Glomerular visceral epithelial cell (primary cell): Measurements from ENCODE around the gene OR52E6.

ENCODE experiments used
- DNase-seq: peaks from one replicate; pipeline ENCODE4 v3.0.0-alpha.2; 2016; ENCODE audit errors: extremely low spot score

OR52E6 gene

DNA sequence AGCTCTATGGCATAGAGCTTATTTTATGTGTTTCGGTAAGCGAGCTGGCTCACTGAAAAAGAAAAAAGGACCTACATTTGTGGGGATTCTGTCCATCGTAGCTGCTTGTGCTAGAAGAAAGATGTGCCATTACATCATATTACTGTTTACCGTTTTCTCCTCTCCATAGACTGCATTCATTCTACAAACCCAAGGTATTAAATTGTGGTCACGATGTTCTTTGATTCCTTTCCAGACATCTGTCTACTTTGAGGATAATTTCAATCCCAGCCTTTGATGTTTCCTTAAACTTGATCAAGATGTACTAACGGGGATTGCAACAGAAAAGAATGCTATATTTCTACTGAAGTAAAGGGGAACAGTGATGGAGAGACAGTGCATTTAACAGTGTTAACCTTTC lies 45.2 kb downstream of the OR52E6 start:
- DNase-seq = no peak

DNA sequence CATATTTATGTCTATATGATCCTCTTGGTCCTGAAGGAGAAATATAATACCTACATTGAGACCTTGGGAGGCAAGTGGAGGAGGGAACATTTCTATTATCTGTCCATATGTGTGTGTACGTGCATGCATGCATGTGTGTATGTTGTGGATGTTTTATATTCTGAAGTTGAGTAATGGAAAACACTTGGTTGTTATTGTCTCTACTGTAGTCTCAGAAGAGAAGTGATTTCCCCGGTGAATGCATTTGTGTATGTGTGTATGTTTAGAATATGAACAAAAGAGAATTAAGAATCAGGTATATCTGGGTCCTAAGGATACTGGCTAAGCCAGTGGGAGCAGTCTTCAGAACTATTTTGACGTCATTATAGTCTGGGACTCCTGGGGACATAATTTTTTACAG lies 50.5 kb downstream of the OR52E6 start, which contains the start of gene OR52N1:
OR52N1 (minus strand) TSS at position 101 of the 400 bp plus-strand sequence. CDS start 2,449 bp downstream, outside the sequence.
- no peak for DNase-seq
